T-cell (primary cell): ENCODE data around the gene LYPD6. TPM values are rescaled to one million over a fixed set of nuclear protein-coding genes. Genes with fewer than 3 reads are reported as not detected.

Source experiments
- ATAC-seq, 4 experiments: fragments of 200-7000 bp in 3 of 4; fragments of 150-1000 bp in 1 of 4; cut with Tn5 transposase; replicated peaks in 1 of 4; 1 replicate in 3 of 4; 2 replicates in 1 of 4; pipeline ENCODE4 v1.10.0; 2021; ENCODE audit warnings: moderate library complexity in 3 of 4, mild to moderate bottlenecking in 2 of 4, moderate number of reproducible peaks in 1 of 4
- CTCF ChIA-PET, 2 donors: fragments of 300-600 bp; sonication (Branson Sonifier 250); formaldehyde crosslinking; loops; one replicate each; lab custom pipeline; 2022; ENCODE audit warnings: antibody characterized with exemption in 2 of 2; lab: Charles Lee
- POLR2A ChIA-PET, 2 donors: fragments of 300-600 bp; sonication (Branson Sonifier 250); formaldehyde crosslinking; loops; one replicate each; lab custom pipeline; 2022; ENCODE audit warnings: antibody characterized with exemption in 2 of 2; lab: Charles Lee
- DNase-seq, 35 experiments: peaks; one replicate each; pipeline versions ENCODE4 v3.0.0 to v3.0.0-alpha.2; 2013 to 2023
- H3K27ac ChIP-seq: one replicate; pipeline ENCODE4 v1.5.1; 2013; ENCODE audit warnings: low read length
- H3K27me3 ChIP-seq, 2 experiments: replicated peaks in 1 of 2; 1 replicate in 1 of 2; 2 replicates in 1 of 2; pipeline versions ENCODE4 v1.6.1 to v1.7.0; 2013; ENCODE audit warnings: low read length in 1 of 2, mixed read lengths in 1 of 2; ENCODE audit not compliant: control insufficient read depth in 2 of 2, insufficient read depth in 2 of 2; ENCODE audit errors: extremely low read depth in 1 of 2
- H3K36me3 ChIP-seq, 2 donors: 1 replicate in 1 of 2; 2 replicates in 1 of 2; pipeline versions ENCODE4 v1.6.1 to v1.7.0; 2013; ENCODE audit warnings: low read length in 1 of 2; ENCODE audit not compliant: control insufficient read depth in 2 of 2, insufficient read depth in 1 of 2; ENCODE audit errors: extremely low read depth in 1 of 2
- H3K4me1 ChIP-seq, 2 experiments: 1 replicate in 1 of 2; 2 replicates in 1 of 2; pipeline versions ENCODE4 v1.6.1 to v1.7.0; 2013; ENCODE audit warnings: low read length in 2 of 2, mixed read lengths in 1 of 2; ENCODE audit not compliant: insufficient read depth in 2 of 2, control insufficient read depth in 1 of 2; ENCODE audit errors: extremely low read depth in 1 of 2
- H3K4me3 ChIP-seq, 2 donors: 1 replicate in 1 of 2; 2 replicates in 1 of 2; pipeline versions ENCODE4 v1.5.1 to v1.7.0; 2013; ENCODE audit warnings: mild to moderate bottlenecking in 2 of 2, low read length in 1 of 2, moderate library complexity in 1 of 2; ENCODE audit not compliant: control insufficient read depth in 1 of 2; ENCODE audit errors: extremely low read depth in 1 of 2
- H3K9me3 ChIP-seq: 2 replicates; pipeline ENCODE4 v1.7.0; 2013
- H3K27ac Mint-ChIP-seq, 2 donors: one replicate each; pipeline ENCODE4 v1.8.0; 2020 to 2021; ENCODE audit warnings: mild to moderate bottlenecking in 2 of 2, mixed read lengths in 2 of 2
- H3K27me3 Mint-ChIP-seq, 2 donors: one replicate each; pipeline ENCODE4 v1.8.0; 2021 to 2022; ENCODE audit warnings: mixed read lengths in 2 of 2
- H3K36me3 Mint-ChIP-seq: one replicate; pipeline ENCODE4 v1.8.0; 2021; ENCODE audit warnings: mixed read lengths
- H3K4me1 Mint-ChIP-seq, 3 donors: one replicate each; pipeline ENCODE4 v1.8.0; 2020 to 2022; ENCODE audit warnings: mixed read lengths in 3 of 3, mild to moderate bottlenecking in 1 of 3
- H3K4me3 Mint-ChIP-seq, 3 donors: one replicate each; pipeline ENCODE4 v1.8.0; 2020 to 2022; ENCODE audit warnings: mild to moderate bottlenecking in 3 of 3, mixed read lengths in 3 of 3, moderate library complexity in 3 of 3
- H3K9me3 Mint-ChIP-seq, 3 donors: one replicate each; pipeline ENCODE4 v1.8.0; 2020 to 2022; ENCODE audit warnings: mixed read lengths in 3 of 3
- WGBS: methylation state at CpG from one replicate; pipeline ENCODE4 v1.1.5; 2013; ENCODE audit warnings: missing lambda C conversion rate; ENCODE audit not compliant: insufficient coverage; 5-methylcytosine and 5-hydroxymethylcytosine counted together
- total RNA-seq, 35 experiments: library from RNA in 6 of 35; stranded (reverse) in 6 of 35; fragments of 120-200 nt in 1 of 35; gene quantifications; one replicate each; pipeline versions ENCODE4 v1.2.1 to v1.2.4 and lab custom pipeline; 2013 to 2026

The LYPD6 gene
- total RNA-seq, 5 donors from 2014 or later (not counting 1 experiment from before 2014, with no cell fraction given): not detected

DNA sequence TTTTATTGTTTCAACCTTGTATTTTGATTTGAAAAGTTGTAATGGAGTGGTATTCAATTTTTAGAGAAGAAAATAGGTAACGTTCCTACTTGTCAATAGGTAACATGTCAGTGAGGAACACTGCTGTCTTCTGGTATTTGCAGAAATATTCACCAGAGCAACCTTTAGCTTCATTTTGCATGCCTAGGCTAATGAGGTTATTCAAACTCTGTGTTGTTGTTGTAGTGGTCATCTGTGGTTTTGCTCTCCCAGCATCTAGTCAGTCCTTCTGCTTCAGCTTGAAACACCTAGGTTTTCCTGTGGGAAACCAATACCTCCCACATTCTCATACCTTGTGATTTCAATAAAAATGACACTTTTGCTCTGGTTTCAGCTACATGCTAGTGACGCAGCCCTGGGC, 98.4 kb downstream of the LYPD6 start:
- Histone ChIP-seq H3K36me3 (no peaks in the 10 kb centered on the region), H3K4me3 (no peak overlapping the region), H3K9me3 (no peaks in the 10 kb centered on the region), H3K4me1 (no peaks in the 10 kb centered on the region), H3K27me3 (peaks cover 0 to 4% of the 10 kb centered on the region in 2 experiments), H3K27ac (no peak overlapping the region)
- ChIA-PET POLR2A (no interaction called here), CTCF (no interaction called here)
- DNase-seq (no peak), ATAC-seq (no peak)
- Mint-ChIP-seq H3K36me3 (no peaks in the 10 kb centered on the region), H3K27ac (no peak overlapping the region), H3K27me3 (peaks cover 0 to 17% of the 10 kb centered on the region in 2 donors), H3K9me3 (peaks cover 0 to 4% (median 3%) of the 10 kb centered on the region in 3 donors), H3K4me1 (no peaks in the 10 kb centered on the region), H3K4me3 (no peak overlapping the region)
- 78% methylated on average over 1 of the region's 2 CpGs for WGBS

- ATAC-seq (no peak), DNase-seq (no peak)
- no peaks in the 10 kb centered on the region for H3K9me3 ChIP-seq
- Mint-ChIP-seq H3K4me1 (no peaks in the 10 kb centered on the region), H3K9me3 (peaks cover 0 to 4% (median 3%) of the 10 kb centered on the region in 3 donors), H3K36me3 (no peaks in the 10 kb centered on the region), H3K27me3 (peaks cover 0 to 12% of the 10 kb centered on the region in 2 donors), H3K27ac (no peak overlapping the region), H3K4me3 (no peak overlapping the region)
- POLR2A ChIA-PET: no interaction called here
- no peak overlapping the region for H3K27ac ChIP-seq
- WGBS: no CpG with 5 or more reads among the region's 6 CpGs
- H3K36me3 ChIP-seq: no peaks in the 10 kb centered on the region
- H3K27me3 ChIP-seq: no peaks in the 10 kb centered on the region
- CTCF ChIA-PET: no interaction called here
- H3K4me3 ChIP-seq: no peak overlapping the region
- no peaks in the 10 kb centered on the region for H3K4me1 ChIP-seq
Measured at GRCh38 chr2:149430743-149431736, 100.7 kb downstream of the LYPD6 start.

GRCh38 chr2:149438330-149438960, 108.1 kb downstream of the LYPD6 start:
- POLR2A ChIA-PET: no interaction called here
- H3K27me3 ChIP-seq: no peaks in the 10 kb centered on the region
- H3K27ac Mint-ChIP-seq: no peak overlapping the region
- ATAC-seq (no peak), DNase-seq (no peak)
- WGBS: no CpG with 5 or more reads among the region's 3 CpGs
- no peaks in the 10 kb centered on the region for H3K4me1 Mint-ChIP-seq
- H3K36me3 Mint-ChIP-seq: no peaks in the 10 kb centered on the region
- H3K4me3 Mint-ChIP-seq: no peak overlapping the region
- H3K4me1 ChIP-seq: no peaks in the 10 kb centered on the region
- H3K9me3 ChIP-seq: no peaks in the 10 kb centered on the region
- no peak overlapping the region for H3K27ac ChIP-seq
- H3K4me3 ChIP-seq: no peak overlapping the region
- CTCF ChIA-PET: no interaction called here
- H3K9me3 Mint-ChIP-seq: no peaks in the 10 kb centered on the region
- H3K27me3 Mint-ChIP-seq: peaks cover 0 to 4% of the 10 kb centered on the region in 2 donors
- H3K36me3 ChIP-seq: no peaks in the 10 kb centered on the region

DNA sequence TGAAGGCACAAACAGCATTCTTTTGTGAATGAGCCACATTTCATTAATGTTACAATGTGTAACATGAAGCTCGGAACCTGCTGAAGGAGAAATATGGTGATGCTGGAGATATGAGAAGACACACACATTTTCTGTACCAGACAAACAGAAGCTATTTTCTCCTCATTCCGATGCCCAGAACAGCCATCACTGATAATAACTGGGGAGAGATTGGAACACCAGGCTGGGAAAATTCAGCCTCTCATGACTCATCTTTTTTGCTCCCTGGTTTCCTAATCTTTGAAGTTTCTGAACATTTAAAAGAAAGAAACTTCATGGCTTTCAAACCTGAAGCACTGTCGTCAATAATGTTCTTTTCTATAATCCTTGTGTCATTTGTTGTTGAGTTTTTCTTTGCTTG, 110.9 kb downstream of the LYPD6 start:
- CTCF ChIA-PET: interaction anchor here in 1 of 2 donors (0.7 kb wide), 1 partner anchor 323 kb away, joined by 5 read pairs; no protein-coding TSS in a partner anchor
- POLR2A ChIA-PET: no interaction called here
- Histone ChIP-seq H3K9me3 (no peaks in the 10 kb centered on the region), H3K27me3 (no peaks in the 10 kb centered on the region), H3K4me3 (no peak overlapping the region), H3K27ac (no peak overlapping the region), H3K36me3 (no peaks in the 10 kb centered on the region), H3K4me1 (no peaks in the 10 kb centered on the region)
- ATAC-seq (no peak), DNase-seq (no peak)
- no peak overlapping the region for H3K4me3 Mint-ChIP-seq
- WGBS: no CpG with 5 or more reads among the region's 3 CpGs
- no peaks in the 10 kb centered on the region for H3K4me1 Mint-ChIP-seq
- no peak overlapping the region for H3K27ac Mint-ChIP-seq
- no peaks in the 10 kb centered on the region for H3K36me3 Mint-ChIP-seq
- no peaks in the 10 kb centered on the region for H3K9me3 Mint-ChIP-seq
- H3K27me3 Mint-ChIP-seq: peaks cover 0 to 6% of the 10 kb centered on the region in 2 donors

- no peaks in the 10 kb centered on the region for H3K36me3 Mint-ChIP-seq
- ATAC-seq: no peak
- H3K4me3 ChIP-seq: no peak overlapping the region
- ChIA-PET POLR2A (no interaction called here), CTCF (interaction anchor here in 1 of 2 donors (0.6 kb wide), 1 partner anchor 131 kb away, joined by 3 read pairs; no protein-coding TSS in a partner anchor)
- H3K27me3 Mint-ChIP-seq: peaks cover 0 to 6% of the 10 kb centered on the region in 2 donors
- H3K4me1 ChIP-seq: no peaks in the 10 kb centered on the region
- no peaks in the 10 kb centered on the region for H3K4me1 Mint-ChIP-seq
- no peak for DNase-seq
- H3K9me3 ChIP-seq: no peaks in the 10 kb centered on the region
- H3K27ac ChIP-seq: no peak overlapping the region
- no peak overlapping the region for H3K27ac Mint-ChIP-seq
- no peaks in the 10 kb centered on the region for H3K36me3 ChIP-seq
- no peak overlapping the region for H3K4me3 Mint-ChIP-seq
- peaks cover 0 to 3% of the 10 kb centered on the region in 2 experiments for H3K27me3 ChIP-seq
- H3K9me3 Mint-ChIP-seq: no peaks in the 10 kb centered on the region
- 86% methylated on average over 1 of the region's 4 CpGs for WGBS
Measured at GRCh38 chr2:149442346-149442745, 112.0 kb downstream of the LYPD6 start.

GRCh38 chr2:149443150-149443549, 112.8 kb downstream of the LYPD6 start:
- no peaks in the 10 kb centered on the region for H3K36me3 Mint-ChIP-seq
- Histone ChIP-seq H3K36me3 (no peaks in the 10 kb centered on the region), H3K4me1 (no peaks in the 10 kb centered on the region), H3K9me3 (no peaks in the 10 kb centered on the region), H3K4me3 (no peak overlapping the region), H3K27me3 (peaks cover 0 to 3% of the 10 kb centered on the region in 2 experiments), H3K27ac (no peak overlapping the region)
- ATAC-seq (no peak), DNase-seq (no peak)
- ChIA-PET CTCF (interaction anchor here in 1 of 2 donors (0.5 kb wide), 1 partner anchor 131 kb away, joined by 3 read pairs; no protein-coding TSS in a partner anchor), POLR2A (no interaction called here)
- H3K4me1 Mint-ChIP-seq: no peaks in the 10 kb centered on the region
- no peak overlapping the region for H3K4me3 Mint-ChIP-seq
- no peaks in the 10 kb centered on the region for H3K9me3 Mint-ChIP-seq
- WGBS: no CpG with 5 or more reads among the region's 2 CpGs
- no peak overlapping the region for H3K27ac Mint-ChIP-seq
- peaks cover 0 to 6% of the 10 kb centered on the region in 2 donors for H3K27me3 Mint-ChIP-seq
